ENCODE data around the gene P2RX7.
A peak's percentile ranks its signal among the peaks of the same experiment; 100 is the strongest.

The P2RX7 gene

GRCh38 chr12:121170611-121171260, 38.1 kb downstream of the P2RX7 start:
- no peak overlapping the region for H3K4me3 ChIP-seq (ENCODE audit: low read depth, low read length)
- DNase-seq (ENCODE audit: low read depth), result peak; percentile 36
- no peak for TF ChIP-seq CTCF (conservative IDR thresholded peaks at IDR 0.05; ENCODE audit: low read depth, low read length)

- no peak for DNase-seq (ENCODE audit: low read depth)
- no peak for TF ChIP-seq CTCF (conservative IDR thresholded peaks at IDR 0.05; ENCODE audit: low read depth, low read length)
- no peak overlapping the region for H3K4me3 ChIP-seq (ENCODE audit: low read depth, low read length)
Measured at GRCh38 chr12:121172145-121172544, 39.5 kb downstream of the P2RX7 start.

GRCh38 chr12:121175383-121176119, 42.9 kb downstream of the P2RX7 start:
- DNase-seq (ENCODE audit: low read depth), result peak; percentile 29
- no peak for TF ChIP-seq CTCF (conservative IDR thresholded peaks at IDR 0.05; ENCODE audit: low read depth, low read length)
- no peak overlapping the region for H3K4me3 ChIP-seq (ENCODE audit: low read depth, low read length)

GRCh38 chr12:121176826-121177529, 44.3 kb downstream of the P2RX7 start:
- no peak overlapping the region for H3K4me3 ChIP-seq (ENCODE audit: low read depth, low read length)
- TF ChIP-seq CTCF (conservative IDR thresholded peaks at IDR 0.05; ENCODE audit: low read depth, low read length), result no peak
- DNase-seq (ENCODE audit: low read depth), result no peak

GRCh38 chr12:121181181-121181580, 48.5 kb downstream of the P2RX7 start:
- H3K4me3 ChIP-seq (ENCODE audit: low read depth, low read length), result no peak overlapping the region
- TF ChIP-seq CTCF (conservative IDR thresholded peaks at IDR 0.05; ENCODE audit: low read depth, low read length), result no peak
- DNase-seq (ENCODE audit: low read depth), result peak; percentile 61

GRCh38 chr12:121182222-121182893, 49.7 kb downstream of the P2RX7 start:
- H3K4me3 ChIP-seq (ENCODE audit: low read depth, low read length), result no peak overlapping the region
- no peak for DNase-seq (ENCODE audit: low read depth)
- no peak for TF ChIP-seq CTCF (conservative IDR thresholded peaks at IDR 0.05; ENCODE audit: low read depth, low read length)
